GM21619 (cell line): Measurements from ENCODE around the gene ARFGAP1.

Experiments used
- ATAC-seq: cut with Tn5 transposase; IDR thresholded peaks from one replicate; pipeline ENCODE4 v1.9.1; 2021; ENCODE audit not compliant: unreplicated experiment

The ARFGAP1 gene

DNA sequence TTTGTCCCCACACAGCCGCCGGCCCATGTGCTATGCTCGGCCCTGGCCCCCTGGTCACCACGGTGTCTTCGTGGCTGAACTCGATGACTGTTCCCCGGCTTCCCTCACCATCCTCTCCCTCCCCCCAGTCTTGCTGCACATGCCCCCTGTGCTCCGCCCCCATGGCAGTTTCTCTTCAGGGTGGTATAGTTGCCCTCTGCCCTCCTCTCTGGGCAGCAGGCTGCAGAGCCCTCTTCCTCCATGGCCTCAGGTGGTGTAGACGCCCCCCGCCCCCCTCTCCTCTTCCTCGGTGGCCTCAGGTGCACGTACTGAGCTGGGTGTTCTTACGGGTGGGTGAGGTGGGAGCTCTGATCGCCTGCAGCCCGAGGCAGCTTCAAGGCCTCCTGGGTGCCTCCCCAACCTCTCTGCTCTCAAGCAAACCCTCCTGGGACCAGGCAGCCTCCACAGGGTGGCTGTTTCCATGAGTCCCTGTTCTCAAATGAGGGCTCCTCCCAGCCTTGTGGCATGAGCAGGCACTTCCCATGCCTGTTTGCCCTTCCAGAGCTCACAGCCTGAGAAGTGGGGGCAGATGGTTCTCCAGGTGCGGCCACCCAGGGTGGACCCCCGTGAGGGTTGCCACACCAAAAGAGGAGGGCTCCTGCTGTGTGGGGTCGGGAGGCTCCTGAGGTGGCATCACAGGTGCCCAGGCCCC is 45.1 kb downstream of the ARFGAP1 start:
- no peak for ATAC-seq

DNA sequence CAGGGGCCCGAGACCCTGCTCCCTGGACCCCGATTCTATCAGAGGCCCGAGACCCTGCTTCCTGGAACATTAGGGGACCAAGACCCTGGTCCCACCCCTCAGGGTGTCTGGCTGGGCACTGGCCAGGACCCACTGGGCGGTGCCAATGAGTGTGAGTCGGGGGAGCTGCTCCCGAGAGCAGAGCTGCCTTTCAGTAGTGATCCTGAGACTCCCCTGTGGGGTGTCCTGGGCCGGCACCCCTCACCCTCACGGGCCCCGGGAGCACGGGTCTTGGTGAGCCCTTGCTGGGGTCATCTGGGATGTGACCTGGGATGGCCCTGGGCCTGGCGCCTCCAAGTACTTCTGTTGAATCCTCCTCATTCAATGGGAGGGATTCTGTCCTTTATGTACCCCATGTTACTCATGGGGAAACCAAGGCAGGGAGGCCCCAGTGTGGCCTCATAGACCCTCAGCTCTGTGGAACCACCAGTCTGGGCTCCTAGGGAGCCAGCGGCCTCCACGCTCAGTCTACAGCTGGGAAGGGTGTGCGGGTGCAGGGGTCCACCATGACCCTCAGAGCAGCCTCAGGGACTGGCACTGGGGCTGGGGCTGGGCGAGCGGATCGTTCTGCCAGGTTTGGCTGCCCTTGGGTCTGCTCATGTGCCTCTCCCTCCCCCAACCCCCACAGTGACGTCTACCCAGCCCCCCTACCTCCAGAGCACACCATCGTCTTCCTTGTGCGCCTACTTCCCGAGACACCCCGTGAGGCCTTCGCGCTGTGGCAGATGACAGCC is 46.0 kb downstream of the ARFGAP1 start:
- no peak for ATAC-seq

DNA sequence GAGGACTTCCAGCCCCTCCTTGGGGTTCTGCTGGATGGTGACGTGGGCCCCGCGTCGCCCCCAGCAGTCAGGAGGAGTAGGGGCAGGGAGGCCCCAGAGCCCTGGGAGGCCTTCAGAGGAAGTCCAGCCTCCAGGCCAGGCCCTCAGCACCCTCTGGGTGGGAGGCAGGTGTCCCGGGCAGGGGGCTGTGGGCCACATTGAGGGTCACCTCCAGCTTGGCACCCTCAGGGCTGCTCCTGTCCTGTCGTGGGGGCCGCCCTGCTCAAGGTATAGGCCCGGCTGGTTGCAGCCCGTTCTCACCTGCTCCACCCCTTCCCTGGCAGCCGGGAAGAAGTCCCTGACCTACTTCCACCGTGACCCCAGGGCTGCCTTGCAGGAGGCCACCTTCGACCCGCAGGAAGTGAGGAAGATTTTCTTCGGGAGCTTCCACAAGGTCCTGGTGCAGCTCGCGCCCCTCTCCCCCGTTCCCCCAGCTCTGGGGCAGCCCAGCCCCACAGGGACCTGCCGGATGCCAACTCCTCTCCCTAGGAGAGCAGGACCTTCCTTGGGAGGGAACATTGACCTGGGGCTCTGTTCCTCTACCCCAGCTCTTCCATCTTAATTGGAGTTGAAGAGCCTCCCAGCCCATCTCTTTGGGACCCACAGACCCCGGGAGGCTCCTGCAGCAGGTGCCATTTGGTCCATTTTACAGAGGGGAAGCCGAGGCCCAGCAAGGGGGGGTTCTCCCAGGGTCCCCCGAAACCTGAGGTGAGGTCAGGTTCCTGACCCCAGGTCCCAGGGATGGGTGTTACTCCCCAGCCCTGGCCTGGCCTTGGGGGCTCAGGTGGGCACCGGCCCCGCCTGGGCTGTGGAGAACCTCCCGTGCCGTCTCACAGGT is 46.8 kb downstream of the ARFGAP1 start:
- no peak for ATAC-seq

DNA sequence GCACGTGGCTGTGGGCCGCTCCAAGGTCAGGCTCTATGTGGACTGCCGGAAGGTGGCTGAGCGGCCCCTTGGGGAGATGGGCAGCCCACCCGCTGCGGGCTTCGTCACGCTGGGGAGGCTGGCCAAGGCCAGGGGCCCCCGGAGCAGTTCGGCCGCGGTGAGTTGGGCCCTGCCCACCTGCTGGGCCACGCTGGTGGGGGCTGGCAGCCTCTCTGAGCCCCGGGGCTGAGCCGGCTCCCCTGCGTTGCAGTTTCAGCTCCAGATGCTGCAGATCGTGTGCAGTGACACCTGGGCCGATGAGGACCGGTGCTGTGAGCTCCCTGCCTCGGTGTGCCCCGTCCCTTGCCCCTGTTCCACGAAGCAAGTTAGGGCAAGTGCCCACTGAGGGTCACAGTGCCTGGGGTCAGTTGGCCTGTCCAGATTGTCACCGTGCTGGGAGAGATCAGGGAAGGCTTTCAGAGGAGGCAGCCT is 47.5 kb downstream of the ARFGAP1 start:
- ATAC-seq: no peak

- ATAC-seq: no peak
Observed at GRCh38 chr20:63320616-63321147, 48.1 kb downstream of the ARFGAP1 start.

GRCh38 chr20:63321148-63321831 is 48.7 kb downstream of the ARFGAP1 start:
- ATAC-seq: no peak

- ATAC-seq: no peak
Observed at GRCh38 chr20:63322146-63322932, 49.7 kb downstream of the ARFGAP1 start.

DNA sequence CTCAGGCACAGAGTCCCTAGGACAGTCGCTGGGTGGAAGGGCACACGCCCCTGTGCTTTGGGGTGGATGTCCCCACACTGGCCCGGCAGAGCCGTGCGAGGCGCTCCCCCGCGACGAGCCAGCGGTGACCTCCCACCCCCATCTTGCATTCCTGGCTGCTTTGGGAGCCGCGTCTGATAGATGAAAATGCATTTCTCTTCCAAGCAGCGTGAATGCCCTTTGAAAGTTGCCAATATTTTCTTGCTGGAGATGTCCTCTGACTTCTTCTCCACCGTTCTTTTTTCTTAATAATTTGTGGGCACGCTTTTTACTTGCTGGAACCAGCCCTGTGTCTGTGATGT is 50.3 kb downstream of the ARFGAP1 start:
- ATAC-seq: no peak

DNA sequence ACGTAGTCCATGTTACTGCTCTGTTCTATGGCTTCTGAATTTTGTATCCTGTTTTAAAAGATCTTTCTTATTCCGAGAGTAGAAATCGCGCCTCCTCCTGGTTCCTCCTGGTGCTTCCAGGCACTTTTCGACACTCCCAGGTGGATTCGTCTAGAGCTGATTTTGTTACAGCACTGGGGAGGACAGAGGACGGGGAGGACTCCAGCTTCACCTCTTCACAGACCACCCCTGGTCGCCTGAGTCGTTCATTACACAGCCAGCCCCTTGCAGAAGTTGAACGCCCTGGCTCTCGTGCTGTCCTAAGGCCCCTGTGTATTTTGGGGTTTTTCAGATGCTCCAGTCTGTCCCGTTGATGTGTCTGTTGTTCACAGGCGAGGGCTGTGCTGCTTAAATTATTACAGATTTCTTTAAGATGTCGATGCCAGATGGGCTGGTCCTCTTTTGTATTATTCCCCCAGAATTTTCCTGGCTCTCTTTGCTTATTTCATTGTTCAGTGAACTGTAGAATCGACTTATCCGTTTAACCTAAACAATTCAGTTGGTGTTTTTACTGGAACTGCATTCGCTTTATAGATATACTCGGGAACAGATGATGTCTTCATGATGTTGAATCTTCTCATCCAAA is 50.9 kb downstream of the ARFGAP1 start:
- ATAC-seq: no peak

DNA sequence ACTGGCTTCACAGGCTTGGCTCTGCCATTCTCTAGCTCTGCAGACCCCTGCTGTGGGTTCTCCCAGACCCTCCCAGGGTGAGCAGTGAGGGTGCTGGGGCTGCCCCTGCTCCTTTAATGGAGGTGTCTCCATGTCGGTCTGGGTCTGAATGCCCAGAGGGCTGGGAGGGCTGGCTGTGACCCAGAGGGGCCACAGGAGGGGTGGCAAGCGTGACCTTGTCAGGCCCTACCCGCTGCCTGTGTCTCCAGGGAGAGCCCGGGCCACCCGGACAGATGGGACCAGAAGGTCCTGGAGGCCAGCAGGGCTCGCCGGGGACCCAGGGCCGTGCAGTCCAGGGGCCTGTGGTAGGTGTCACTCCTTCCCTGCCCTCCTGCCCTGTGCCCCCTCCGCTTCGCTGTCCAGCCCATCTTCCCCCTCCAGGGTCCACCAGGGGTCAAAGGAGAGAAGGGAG is 52.4 kb downstream of the ARFGAP1 start:
- ATAC-seq: no peak

DNA sequence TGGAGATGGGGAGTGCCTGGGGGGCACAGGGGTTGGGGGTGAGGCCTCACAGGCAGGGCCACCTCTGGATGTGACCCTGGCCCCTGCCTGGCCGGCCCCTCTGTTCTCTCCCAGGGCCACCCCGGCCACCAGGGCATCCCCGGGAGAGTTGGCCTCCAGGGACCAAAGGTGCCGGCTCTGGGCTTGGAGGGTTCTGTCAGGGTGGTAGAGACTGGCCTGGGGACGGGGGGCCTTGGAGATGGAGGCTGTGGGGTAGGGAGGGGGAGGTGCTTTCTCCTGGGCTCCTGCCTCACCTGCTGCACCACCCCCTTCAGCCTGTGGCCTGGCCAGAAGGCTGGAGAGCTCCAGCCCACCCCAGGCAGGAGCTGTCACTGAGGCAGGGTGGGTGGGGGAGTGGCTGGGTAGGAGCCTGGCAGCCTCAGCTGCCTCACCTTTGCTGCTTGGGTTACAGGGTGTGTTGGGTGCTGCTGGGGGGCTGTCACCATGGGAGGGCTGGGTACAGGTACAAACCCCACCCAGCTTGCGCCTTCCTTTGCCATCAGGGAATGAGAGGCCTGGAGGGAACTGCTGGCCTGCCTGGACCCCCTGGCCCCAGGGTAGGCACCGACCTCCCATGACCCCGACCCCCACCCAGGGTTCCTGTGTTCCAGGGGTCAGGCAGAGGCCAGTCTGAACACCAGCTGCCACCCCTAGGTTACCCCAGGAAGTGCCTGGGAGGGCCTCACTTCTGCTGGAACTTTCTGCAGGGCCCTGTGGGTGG is 53.1 kb downstream of the ARFGAP1 start:
- ATAC-seq: no peak

DNA sequence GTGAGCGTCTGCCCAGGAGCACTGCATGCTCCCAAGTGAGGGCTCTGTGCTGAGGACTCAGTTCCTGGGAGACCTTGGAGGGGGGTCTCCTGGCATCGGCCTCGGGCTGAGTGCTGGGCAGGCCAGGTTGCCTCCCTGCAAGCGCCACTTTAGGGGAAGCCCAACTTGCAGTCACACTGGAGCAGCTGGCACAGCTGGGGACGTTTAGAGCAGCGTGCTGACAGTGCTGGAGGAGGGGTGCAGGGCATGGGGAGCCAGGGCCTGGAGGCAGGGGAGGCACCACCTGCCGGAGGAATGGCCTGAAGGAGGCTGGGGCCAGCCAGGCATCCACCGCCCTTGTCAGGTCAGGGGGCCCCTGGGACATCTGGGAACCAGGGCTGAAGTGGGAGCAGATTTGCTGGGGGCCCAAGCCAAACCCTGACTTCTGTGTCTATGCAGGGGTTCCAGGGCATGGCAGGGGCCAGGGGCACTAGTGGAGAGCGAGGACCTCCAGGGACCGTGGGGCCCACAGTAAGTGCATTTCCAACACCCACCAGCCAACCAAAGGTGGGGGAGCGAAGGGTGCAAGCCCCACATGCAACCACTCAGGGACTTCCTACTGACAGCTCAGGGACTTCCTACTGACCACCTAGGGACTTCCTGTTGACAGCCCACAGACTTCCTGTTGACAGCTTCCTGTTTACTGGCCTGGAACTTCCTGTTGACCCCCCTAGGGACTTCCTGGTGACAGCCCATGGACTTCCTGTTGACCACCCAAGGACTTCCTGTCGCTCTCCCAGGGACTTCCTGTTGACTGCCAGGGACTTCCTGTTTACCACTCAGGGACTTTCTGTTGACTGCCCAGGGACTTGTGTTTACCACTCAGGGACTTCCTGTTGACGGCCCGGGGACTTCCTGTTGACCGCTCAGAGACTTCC is 54.0 kb downstream of the ARFGAP1 start:
- ATAC-seq: no peak

- no peak for ATAC-seq
Observed at GRCh38 chr20:63327231-63327745, 54.7 kb downstream of the ARFGAP1 start.

- ATAC-seq: no peak
Observed at GRCh38 chr20:63328026-63328700, 55.5 kb downstream of the ARFGAP1 start.

GRCh38 chr20:63328718-63329275 is 56.2 kb downstream of the ARFGAP1 start:
- ATAC-seq: no peak

- no peak for ATAC-seq
Observed at GRCh38 chr20:63329331-63330083, 56.9 kb downstream of the ARFGAP1 start.
